Body of pancreas (tissue), 4 donors: ENCODE measurements around the gene WNT5B. TPM values are rescaled to one million over a fixed set of nuclear protein-coding genes. Genes with fewer than 3 reads are reported as not detected.

Source experiments
- ATAC-seq: fragments of 150-250 bp; one replicate; pipeline ENCODE4 v1.9.1; 2016
- DNase-seq, 4 donors: peaks; one replicate each; pipeline ENCODE4 v3.0.0-alpha.2; 2019
- H3K27ac ChIP-seq, 4 donors: fragments of 200-600 bp; sonication (generic); 1 replicate in 3 of 4; 2 replicates in 1 of 4; pipeline versions ENCODE4 v1.5.1 to v1.6.1; 2016 to 2019; ENCODE audit warnings: mild to moderate bottlenecking in 1 of 4, mixed read lengths in 1 of 4, moderate library complexity in 1 of 4
- H3K27me3 ChIP-seq, 2 donors: fragments of 200-600 bp; sonication (generic); one replicate each; pipeline ENCODE4 v1.6.0; 2016; ENCODE audit warnings: mild to moderate bottlenecking in 1 of 2
- H3K36me3 ChIP-seq, 2 donors: fragments of 200-600 bp; sonication (generic); replicated peaks in 1 of 2; 2 replicates each; pipeline ENCODE4 v1.5.1; 2016; ENCODE audit warnings: low read depth in 2 of 2; ENCODE audit not compliant: insufficient read depth in 1 of 2
- H3K4me1 ChIP-seq: fragments of 200-600 bp; sonication (generic); one replicate; pipeline ENCODE4 v1.6.0; 2016
- H3K4me3 ChIP-seq, 2 donors: fragments of 200-600 bp; sonication (generic); 1 replicate in 1 of 2; 2 replicates in 1 of 2; pipeline ENCODE4 v1.5.1; 2016 to 2019
- H3K9me3 ChIP-seq, 3 donors: fragments of 200-600 bp; sonication (generic); 1 replicate in 2 of 3; 2 replicates in 1 of 3; pipeline ENCODE4 v1.5.1; 2016
- POLR2A ChIP-seq, 3 donors: fragments of 450-650 bp; IDR thresholded peaks; one replicate each; pipeline ENCODE4 v1.6.1; 2016; ENCODE audit warnings: antibody characterized with exemption in 3 of 3, mild to moderate bottlenecking in 2 of 3
- WGBS, 2 donors: methylation state at CpG; one replicate each; pipeline ENCODE4 v1.1.5; 2017; 5-methylcytosine and 5-hydroxymethylcytosine counted together
- intact Hi-C: fragments of 100-400 bp; cut with DNase I; formaldehyde crosslinking; loops from one replicate; pipeline ENCODE4 v1.15.1; 2023
- total RNA-seq, 2 donors: library from RNA; depleted of rRNA; stranded (reverse); fragments of >200 nt; gene quantifications; one replicate each; pipeline ENCODE4 v1.1.0, GENCODE V29; 2016
- TF ChIP-seq, protein P1 (sequence below), 7 experiments: fragments of 450-650 bp in 4 of 7; fragments of 200-600 bp in 3 of 7; sonication (generic) in 3 of 7; IDR thresholded peaks; one replicate each; pipeline ENCODE4 v1.5.1; 2016 to 2019; ENCODE audit warnings: antibody characterized with exemption in 7 of 7

Gene WNT5B
- total RNA-seq = not detected

DNA sequence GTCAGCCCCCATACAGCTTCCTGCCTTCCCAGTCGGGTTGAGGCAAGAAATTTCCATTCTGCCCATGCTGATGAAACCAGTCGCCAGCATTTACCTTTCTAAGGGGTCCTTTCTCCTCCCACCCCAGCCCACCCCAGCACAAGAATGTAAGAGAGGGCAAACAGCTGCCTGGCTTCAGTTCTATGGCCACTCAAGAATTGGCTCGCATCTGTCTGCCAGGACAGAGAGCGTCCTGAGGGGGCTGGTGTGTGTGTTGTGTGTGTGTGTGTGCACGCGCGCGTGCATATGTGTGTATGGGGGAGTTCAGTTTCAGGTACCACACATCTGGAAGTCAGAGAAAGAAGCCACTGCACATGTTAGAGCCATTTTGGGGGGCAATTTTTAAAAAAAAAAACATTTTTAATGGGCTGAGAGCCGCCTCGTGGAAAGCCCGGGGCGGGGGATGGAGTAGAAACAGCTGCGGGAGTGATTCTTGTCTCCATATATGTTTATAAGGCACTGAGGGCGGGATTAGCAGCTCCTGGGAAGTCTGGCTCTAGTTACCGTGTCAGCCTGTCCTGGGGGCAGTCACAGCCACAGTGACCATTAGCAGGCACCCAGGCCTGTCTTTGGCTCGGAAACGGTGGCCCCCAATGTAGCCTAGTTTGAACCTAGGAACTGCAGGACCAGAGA is at the start of gene WNT5B:
Gene WNT5B, plus strand, starts transcription at position 566 of the 672 bp plus-strand sequence. CDS start 2,124 bp downstream, outside the sequence.
- intact Hi-C loops = no loop called here
- Histone ChIP-seq H3K4me1 (peaks cover 21% of the 10 kb centered on the region), H3K9me3 (no peaks in the 10 kb centered on the region), H3K4me3 (peak within 1 kb of the TSS in 1 of 2 donors; percentile 4), H3K27me3 (no peaks in the 10 kb centered on the region), H3K36me3 (no peaks in the 10 kb centered on the region), H3K27ac (no peak within 1 kb of the TSS)
- TF ChIP-seq POLR2A (IDR thresholded peaks at IDR 0.05) = no peak
- TF ChIP-seq, protein P1, sequence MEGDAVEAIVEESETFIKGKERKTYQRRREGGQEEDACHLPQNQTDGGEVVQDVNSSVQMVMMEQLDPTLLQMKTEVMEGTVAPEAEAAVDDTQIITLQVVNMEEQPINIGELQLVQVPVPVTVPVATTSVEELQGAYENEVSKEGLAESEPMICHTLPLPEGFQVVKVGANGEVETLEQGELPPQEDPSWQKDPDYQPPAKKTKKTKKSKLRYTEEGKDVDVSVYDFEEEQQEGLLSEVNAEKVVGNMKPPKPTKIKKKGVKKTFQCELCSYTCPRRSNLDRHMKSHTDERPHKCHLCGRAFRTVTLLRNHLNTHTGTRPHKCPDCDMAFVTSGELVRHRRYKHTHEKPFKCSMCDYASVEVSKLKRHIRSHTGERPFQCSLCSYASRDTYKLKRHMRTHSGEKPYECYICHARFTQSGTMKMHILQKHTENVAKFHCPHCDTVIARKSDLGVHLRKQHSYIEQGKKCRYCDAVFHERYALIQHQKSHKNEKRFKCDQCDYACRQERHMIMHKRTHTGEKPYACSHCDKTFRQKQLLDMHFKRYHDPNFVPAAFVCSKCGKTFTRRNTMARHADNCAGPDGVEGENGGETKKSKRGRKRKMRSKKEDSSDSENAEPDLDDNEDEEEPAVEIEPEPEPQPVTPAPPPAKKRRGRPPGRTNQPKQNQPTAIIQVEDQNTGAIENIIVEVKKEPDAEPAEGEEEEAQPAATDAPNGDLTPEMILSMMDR (IDR thresholded peaks at IDR 0.05) = no peak
- no peak for ATAC-seq
- WGBS, 2 donors = 86 to 92% methylated on average over 16 to 17 of the region's 17 CpGs
- no peak for DNase-seq

- WGBS, 2 donors = 91 to 92% methylated on average over 11 of the region's 11 CpGs
- intact Hi-C loops = loop anchor here (10.0 kb wide), 1 partner anchor 465 kb away; no protein-coding TSS in a partner anchor
- no peak for ATAC-seq
These were observed 49.2 kb upstream of the WNT5B start for GRCh38 chr12:1579651-1580435.

GRCh38 chr12:1580526-1580925 is 48.5 kb upstream of the WNT5B start:
- ATAC-seq (no peak), DNase-seq (no peak)
- Histone ChIP-seq H3K27me3 (no peaks in the 10 kb centered on the region), H3K9me3 (no peaks in the 10 kb centered on the region), H3K4me3 (no peak overlapping the region), H3K36me3 (no peaks in the 10 kb centered on the region), H3K4me1 (peaks cover 26% of the 10 kb centered on the region), H3K27ac (no peak overlapping the region)
- 93 to 97% methylated on average over 3 of the region's 3 CpGs for WGBS, 2 donors
- TF ChIP-seq POLR2A (IDR thresholded peaks at IDR 0.05) = no peak
- TF ChIP-seq, protein P1 (IDR thresholded peaks at IDR 0.05) = no peak
- intact Hi-C loops = loop anchor here (10.0 kb wide), 1 partner anchor 466 kb away; no protein-coding TSS in a partner anchor

More at GRCh38 chr12:1579651-1580435, 49.2 kb upstream of the WNT5B start:
- no peak for DNase-seq
- no peak overlapping the region for H3K4me3 ChIP-seq
- no peaks in the 10 kb centered on the region for H3K36me3 ChIP-seq
- H3K27ac ChIP-seq = no peak overlapping the region
- no peaks in the 10 kb centered on the region for H3K9me3 ChIP-seq
- TF ChIP-seq, protein P1 (IDR thresholded peaks at IDR 0.05) = no peak
- TF ChIP-seq POLR2A (IDR thresholded peaks at IDR 0.05) = no peak
- H3K27me3 ChIP-seq = no peaks in the 10 kb centered on the region
- H3K4me1 ChIP-seq = peaks cover 32% of the 10 kb centered on the region

- TF ChIP-seq, protein P1 (IDR thresholded peaks at IDR 0.05) = no peak
- no peak for TF ChIP-seq POLR2A (IDR thresholded peaks at IDR 0.05)
- H3K4me1 ChIP-seq = peaks cover 11% of the 10 kb centered on the region
- DNase-seq = no peak
- 83 to 84% methylated on average over 11 of the region's 11 CpGs for WGBS, 2 donors
- intact Hi-C loops = loop anchor here (10.0 kb wide), 1 partner anchor 467 kb away; no protein-coding TSS in a partner anchor
- no peak for ATAC-seq
- no peaks in the 10 kb centered on the region for H3K36me3 ChIP-seq
- no peak overlapping the region for H3K27ac ChIP-seq
- H3K4me3 ChIP-seq = no peak overlapping the region
- no peaks in the 10 kb centered on the region for H3K27me3 ChIP-seq
- no peaks in the 10 kb centered on the region for H3K9me3 ChIP-seq
These were observed 46.9 kb upstream of the WNT5B start for GRCh38 chr12:1581973-1582708.
